Hepatocyte (in vitro differentiated cells): ENCODE data around the gene PSMB3. TPM values are rescaled to one million over a fixed set of nuclear protein-coding genes. Genes with fewer than 3 reads are reported as not detected.

Source experiments
- DNase-seq: peaks from one replicate; pipeline ENCODE4 v3.0.0-alpha.2; 2016; ENCODE audit warnings: low spot score
- H2AFZ ChIP-seq: fragments of 200-600 bp; sonication (generic); 2 replicates; pipeline ENCODE4 v1.6.0; 2016; ENCODE audit warnings: antibody characterized with exemption, mild to moderate bottlenecking
- H3K27ac ChIP-seq: fragments of 200-600 bp; sonication (generic); 2 replicates; pipeline ENCODE4 v1.5.1; 2016; ENCODE audit warnings: mild to moderate bottlenecking
- H3K27me3 ChIP-seq: fragments of 200-600 bp; sonication (generic); 2 replicates; pipeline ENCODE4 v1.6.1; 2016
- H3K36me3 ChIP-seq: fragments of 200-600 bp; sonication (generic); replicated peaks from 2 replicates; pipeline ENCODE4 v1.5.1; 2016; ENCODE audit warnings: low read depth; ENCODE audit not compliant: insufficient read depth
- H3K4me1 ChIP-seq: fragments of 200-600 bp; sonication (generic); 2 replicates; pipeline ENCODE4 v1.5.1; 2016; ENCODE audit warnings: mild to moderate bottlenecking, moderate library complexity; ENCODE audit not compliant: insufficient read depth
- H3K4me2 ChIP-seq: fragments of 200-600 bp; sonication (generic); 2 replicates; pipeline ENCODE4 v1.6.0; 2016
- H3K4me3 ChIP-seq: fragments of 200-600 bp; sonication (generic); 2 replicates; pipeline ENCODE4 v1.5.1; 2016; ENCODE audit warnings: mild to moderate bottlenecking
- H3K79me2 ChIP-seq: fragments of 200-600 bp; sonication (generic); 2 replicates; pipeline ENCODE4 v1.6.0; 2017; ENCODE audit warnings: mild to moderate bottlenecking
- H3K9me2 ChIP-seq: fragments of 200-600 bp; sonication (generic); replicated peaks from 2 replicates; pipeline ENCODE4 v1.6.0; 2017; ENCODE audit warnings: mild to moderate bottlenecking; ENCODE audit not compliant: insufficient read depth
- H3K9me3 ChIP-seq: fragments of 200-600 bp; sonication (generic); 2 replicates; pipeline ENCODE4 v1.5.1; 2016; ENCODE audit warnings: low read depth, mild to moderate bottlenecking
- H4K20me1 ChIP-seq: fragments of 200-600 bp; sonication (generic); 2 replicates; pipeline ENCODE4 v1.6.0; 2016; ENCODE audit warnings: mild to moderate bottlenecking; ENCODE audit not compliant: insufficient read depth, poor library complexity, severe bottlenecking
- EZH2 ChIP-seq: fragments of 200-600 bp; sonication (generic); IDR thresholded peaks from 2 replicates; pipeline ENCODE4 v1.6.1; 2016; ENCODE audit warnings: antibody characterized with exemption, mild to moderate bottlenecking, borderline replicate concordance
- EZH2phosphoT487 ChIP-seq: fragments of 200-600 bp; sonication (generic); IDR thresholded peaks from one replicate; pipeline ENCODE4 v1.6.1; 2018; ENCODE audit warnings: antibody characterized with exemption, mild to moderate bottlenecking, low read depth, moderate library complexity; ENCODE audit not compliant: unreplicated experiment, severe bottlenecking
- WGBS: methylation state at CpG from one replicate; pipeline ENCODE4 v1.1.6; 2016; ENCODE audit warnings: low lambda C conversion rate; ENCODE audit errors: missing lambda C conversion rate; 5-methylcytosine and 5-hydroxymethylcytosine counted together
- polyA plus RNA-seq: library from polyadenylated mRNA; unstranded; fragments of >200 nt; fragmentation: Nextera tagmentation; extraction: Ambion mirVana; gene quantifications from 2 replicates; pipeline ENCODE4 v1.2.1, GENCODE V29; 2016
- total RNA-seq: library from RNA; depleted of rRNA; stranded (reverse); fragments of >200 nt; gene quantifications from 2 replicates; pipeline ENCODE4 v1.2.3, GENCODE V29; 2014
- TF ChIP-seq, protein P1 (sequence below): fragments of 200-600 bp; sonication (generic); IDR thresholded peaks from 2 replicates; pipeline ENCODE4 v1.5.1; 2016; ENCODE audit warnings: antibody characterized with exemption, mild to moderate bottlenecking; ENCODE audit not compliant: poor library complexity

Gene PSMB3
- total and polyA plus RNA-seq, 2 experiments from 2014 or later, result 127 to 275 TPM

DNA sequence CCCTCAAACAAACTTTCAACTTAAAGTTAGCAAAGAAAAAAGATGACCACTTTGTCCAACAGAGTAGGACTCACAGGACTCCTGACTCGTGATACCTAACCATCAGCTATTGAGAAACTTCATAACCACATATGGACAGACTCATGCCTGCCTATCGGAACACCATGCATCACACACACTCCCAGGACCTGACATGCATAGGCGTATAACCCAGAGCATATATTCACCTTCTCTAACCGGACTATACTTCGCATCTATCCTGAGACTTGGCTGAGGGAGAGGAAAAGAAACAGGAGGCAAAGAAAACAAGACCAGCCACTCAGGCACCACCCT lies 44.6 kb downstream of the PSMB3 start:
- no peaks in the 10 kb centered on the region for H3K9me3 ChIP-seq
- H3K9me2 ChIP-seq, result no peaks in the 10 kb centered on the region
- no peaks in the 10 kb centered on the region for H3K36me3 ChIP-seq
- H3K79me2 ChIP-seq, result peaks cover 69% of the 10 kb centered on the region
- H3K27me3 ChIP-seq, result no peaks in the 10 kb centered on the region
- H2AFZ ChIP-seq, result no peak overlapping the region
- no peak overlapping the region for H3K4me3 ChIP-seq
- no peak for DNase-seq
- WGBS, result 83% methylated on average over 5 of the region's 5 CpGs
- peaks cover 22% of the 10 kb centered on the region for H3K4me1 ChIP-seq
- peaks cover 40% of the 10 kb centered on the region for H4K20me1 ChIP-seq
- H3K27ac ChIP-seq, result peak overlapping the region; percentile 100
- H3K4me2 ChIP-seq, result peak overlapping the region; percentile 85
- TF ChIP-seq EZH2phosphoT487, result no peak
- no peak for TF ChIP-seq EZH2

DNA sequence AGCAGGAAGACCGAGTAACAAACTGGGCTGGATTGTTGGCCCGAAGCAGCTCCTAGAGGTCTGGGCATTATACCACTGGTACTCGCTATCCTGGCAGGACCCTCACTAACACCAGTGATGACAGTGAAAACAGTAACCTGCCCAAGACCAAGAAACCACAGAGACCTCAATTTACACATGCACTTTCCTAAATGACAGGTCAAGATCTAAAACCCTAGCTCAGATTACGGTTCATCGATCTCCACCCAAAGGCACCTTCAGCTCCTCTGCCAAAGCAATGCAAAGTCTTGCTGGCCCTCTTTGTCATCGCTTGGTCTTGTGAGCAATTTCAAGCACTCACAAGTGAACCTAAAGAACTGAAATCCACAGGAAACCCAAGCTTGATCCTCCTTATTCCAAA lies 45.3 kb downstream of the PSMB3 start:
- no peak for DNase-seq
- peak overlapping the region; percentile 15 for H3K4me3 ChIP-seq
- TF ChIP-seq EZH2phosphoT487, result no peak
- no peak for TF ChIP-seq EZH2
- TF ChIP-seq, protein P1, sequence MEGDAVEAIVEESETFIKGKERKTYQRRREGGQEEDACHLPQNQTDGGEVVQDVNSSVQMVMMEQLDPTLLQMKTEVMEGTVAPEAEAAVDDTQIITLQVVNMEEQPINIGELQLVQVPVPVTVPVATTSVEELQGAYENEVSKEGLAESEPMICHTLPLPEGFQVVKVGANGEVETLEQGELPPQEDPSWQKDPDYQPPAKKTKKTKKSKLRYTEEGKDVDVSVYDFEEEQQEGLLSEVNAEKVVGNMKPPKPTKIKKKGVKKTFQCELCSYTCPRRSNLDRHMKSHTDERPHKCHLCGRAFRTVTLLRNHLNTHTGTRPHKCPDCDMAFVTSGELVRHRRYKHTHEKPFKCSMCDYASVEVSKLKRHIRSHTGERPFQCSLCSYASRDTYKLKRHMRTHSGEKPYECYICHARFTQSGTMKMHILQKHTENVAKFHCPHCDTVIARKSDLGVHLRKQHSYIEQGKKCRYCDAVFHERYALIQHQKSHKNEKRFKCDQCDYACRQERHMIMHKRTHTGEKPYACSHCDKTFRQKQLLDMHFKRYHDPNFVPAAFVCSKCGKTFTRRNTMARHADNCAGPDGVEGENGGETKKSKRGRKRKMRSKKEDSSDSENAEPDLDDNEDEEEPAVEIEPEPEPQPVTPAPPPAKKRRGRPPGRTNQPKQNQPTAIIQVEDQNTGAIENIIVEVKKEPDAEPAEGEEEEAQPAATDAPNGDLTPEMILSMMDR, result no peak
- 84% methylated on average over 6 of the region's 6 CpGs for WGBS
- peaks cover 22% of the 10 kb centered on the region for H3K4me1 ChIP-seq
- H3K4me2 ChIP-seq, result peak overlapping the region; percentile 85
- H3K36me3 ChIP-seq, result no peaks in the 10 kb centered on the region
- peaks cover 62% of the 10 kb centered on the region for H3K79me2 ChIP-seq
- no peak overlapping the region for H2AFZ ChIP-seq
- H3K27ac ChIP-seq, result peak overlapping the region; percentile 100
- H3K27me3 ChIP-seq, result no peaks in the 10 kb centered on the region
- no peaks in the 10 kb centered on the region for H3K9me3 ChIP-seq
- H4K20me1 ChIP-seq, result peaks cover 35% of the 10 kb centered on the region
- no peaks in the 10 kb centered on the region for H3K9me2 ChIP-seq

DNA sequence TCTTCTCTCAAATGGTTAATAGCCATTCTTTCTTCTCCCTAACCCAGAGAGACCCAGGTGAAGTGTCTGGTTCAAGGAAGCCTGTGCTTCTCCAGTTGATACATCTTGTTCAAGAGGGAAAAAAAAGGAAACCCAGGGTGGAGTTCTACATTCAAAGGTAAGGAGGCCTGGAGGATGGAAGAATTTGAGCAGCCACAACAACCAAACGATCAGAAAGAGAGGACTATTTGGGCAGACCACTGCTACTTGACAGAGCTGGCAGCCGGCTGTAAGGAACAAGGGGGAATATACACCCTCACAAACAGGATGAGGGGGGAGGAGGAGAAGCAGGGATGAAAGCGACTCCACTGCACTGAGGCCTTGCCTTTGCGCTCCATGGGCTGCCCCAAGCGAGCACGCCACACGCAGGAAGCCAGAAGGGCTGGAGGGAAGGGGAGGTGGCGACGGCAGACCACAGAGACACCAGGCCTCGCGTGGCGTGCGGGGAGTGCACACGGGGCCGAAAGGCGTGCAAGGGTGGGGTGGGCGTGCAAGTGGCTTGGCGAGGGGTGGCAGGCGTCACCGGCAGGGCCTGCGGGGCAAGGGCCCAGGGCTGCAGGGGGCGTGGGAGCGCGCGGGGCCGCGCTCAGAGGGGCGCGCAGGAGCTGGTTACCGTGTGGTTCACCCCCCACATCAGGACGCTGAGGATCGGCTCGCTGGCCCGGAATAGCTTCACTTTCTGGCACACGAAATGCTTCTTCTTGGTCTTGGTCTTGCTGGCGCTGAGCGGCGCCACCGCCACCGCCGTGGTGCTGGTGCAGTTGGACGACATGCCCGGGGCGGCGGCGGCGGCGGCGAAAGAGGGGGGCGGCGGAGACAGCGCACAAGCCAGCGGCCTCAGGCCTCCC lies 46.3 kb downstream of the PSMB3 start:
- peak overlapping the region; percentile 77 for H2AFZ ChIP-seq
- 1% methylated on average over 18 of the region's 53 CpGs for WGBS

More for the DNA sequence above, 46.3 kb downstream of the PSMB3 start:
- Histone ChIP-seq H3K27me3 (no peaks in the 10 kb centered on the region), H3K27ac (peak overlapping the region; percentile 100), H4K20me1 (peaks cover 31% of the 10 kb centered on the region), H3K4me1 (peaks cover 22% of the 10 kb centered on the region), H3K9me3 (no peaks in the 10 kb centered on the region), H3K79me2 (peaks cover 51% of the 10 kb centered on the region), H3K9me2 (no peaks in the 10 kb centered on the region), H3K4me3 (peak overlapping the region; percentile 62), H3K4me2 (peak overlapping the region; percentile 85), H3K36me3 (no peaks in the 10 kb centered on the region)
- peak; percentile 58 for DNase-seq
- no peak for TF ChIP-seq EZH2phosphoT487
- TF ChIP-seq, protein P1, result peak; percentile 2
